ENCODE results near the gene SIT1.

- TF ChIP-seq CTCF (IDR thresholded peaks at IDR 0.05): no peak
- TF ChIP-seq POLR2A (IDR thresholded peaks at IDR 0.05): no peak
Measured at GRCh38 chr9:35687306-35687705, 36.6 kb upstream of the SIT1 start.

Measured in lower leg skin (tissue), 3 donors.